ENCODE results near the gene TRAPPC10.

The TRAPPC10 gene

GRCh38 chr21:44028287-44028659, 16.2 kb downstream of the TRAPPC10 start:
- peaks cover 32% of the 10 kb centered on the region; the same call in 1 of the 2 replicates for H4K20me1 ChIP-seq (ENCODE audit: insufficient read depth)
- peaks cover 98% of the 10 kb centered on the region for H3K79me2 ChIP-seq (ENCODE audit: insufficient read depth, low read depth)

GRCh38 chr21:44029460-44030087, 17.5 kb downstream of the TRAPPC10 start:
- Histone ChIP-seq H3K4me3 (IDR thresholded peaks at IDR 0.05; ENCODE audit: insufficient read depth, low read depth, low read length) (no peak overlapping the region), H3K27me3 (ENCODE audit: insufficient read depth, low read depth) (no peaks in the 10 kb centered on the region), H3K4me1 (ENCODE audit: low read depth, poor library complexity, severe bottlenecking) (peaks cover 3% of the 10 kb centered on the region), H3K79me2 (ENCODE audit: insufficient read depth, low read depth) (peaks cover 86% of the 10 kb centered on the region), H3K27ac (no peak overlapping the region), H4K20me1 (ENCODE audit: insufficient read depth) (peaks cover 19% of the 10 kb centered on the region; the same call in 1 of the 2 replicates), H3K9ac (no peak overlapping the region), H3K4me2 (no peak overlapping the region), H2AFZ (ENCODE audit: low read depth) (no peak overlapping the region), H3K36me3 (ENCODE audit: insufficient read depth) (no peaks in the 10 kb centered on the region; the same call in 1 of the 2 replicates)
- TF ChIP-seq CTCF (conservative IDR thresholded peaks at IDR 0.05; ENCODE audit: low read depth, low read length): no peak

More at GRCh38 chr21:44028287-44028659, 16.2 kb downstream of the TRAPPC10 start:
- H3K27ac ChIP-seq: no peak overlapping the region
- no peak overlapping the region for H2AFZ ChIP-seq (ENCODE audit: low read depth)
- H3K4me2 ChIP-seq: no peak overlapping the region
- no peaks in the 10 kb centered on the region; the same call in 1 of the 2 replicates for H3K36me3 ChIP-seq (ENCODE audit: insufficient read depth)
- no peaks in the 10 kb centered on the region for H3K27me3 ChIP-seq (ENCODE audit: insufficient read depth, low read depth)
- H3K9ac ChIP-seq: no peak overlapping the region
- no peak overlapping the region for H3K4me3 ChIP-seq (IDR thresholded peaks at IDR 0.05; ENCODE audit: insufficient read depth, low read depth, low read length)
- H3K4me1 ChIP-seq (ENCODE audit: low read depth, poor library complexity, severe bottlenecking): peaks cover 14% of the 10 kb centered on the region
- no peak for TF ChIP-seq CTCF (conservative IDR thresholded peaks at IDR 0.05; ENCODE audit: low read depth, low read length)

GRCh38 chr21:44035244-44035643, 23.1 kb downstream of the TRAPPC10 start:
- Histone ChIP-seq H3K27me3 (ENCODE audit: insufficient read depth, low read depth) (no peaks in the 10 kb centered on the region), H3K4me3 (IDR thresholded peaks at IDR 0.05; ENCODE audit: insufficient read depth, low read depth, low read length) (no peak overlapping the region), H3K36me3 (ENCODE audit: insufficient read depth) (no peaks in the 10 kb centered on the region; the same call in 1 of the 2 replicates), H3K27ac (no peak overlapping the region), H3K9ac (no peak overlapping the region), H4K20me1 (ENCODE audit: insufficient read depth) (0 out of 2 replicates have a peak, but pooled peaks cover 3% of the 10 kb centered on the region), H3K4me1 (ENCODE audit: low read depth, poor library complexity, severe bottlenecking) (no peaks in the 10 kb centered on the region), H3K79me2 (ENCODE audit: insufficient read depth, low read depth) (peaks cover 30% of the 10 kb centered on the region), H3K4me2 (no peak overlapping the region), H2AFZ (ENCODE audit: low read depth) (no peak overlapping the region)
- no peak for TF ChIP-seq CTCF (conservative IDR thresholded peaks at IDR 0.05; ENCODE audit: low read depth, low read length)

- Histone ChIP-seq H4K20me1 (ENCODE audit: insufficient read depth) (no peaks in the 10 kb centered on the region), H3K79me2 (ENCODE audit: insufficient read depth, low read depth) (peaks cover 10% of the 10 kb centered on the region; the same call in 1 of the 2 replicates), H2AFZ (ENCODE audit: low read depth) (no peak overlapping the region), H3K36me3 (ENCODE audit: insufficient read depth) (no peaks in the 10 kb centered on the region; the same call in 1 of the 2 replicates), H3K4me2 (no peak overlapping the region), H3K4me1 (ENCODE audit: low read depth, poor library complexity, severe bottlenecking) (peaks cover 8% of the 10 kb centered on the region), H3K4me3 (IDR thresholded peaks at IDR 0.05; ENCODE audit: insufficient read depth, low read depth, low read length) (no peak overlapping the region), H3K9ac (no peak overlapping the region), H3K27ac (no peak overlapping the region), H3K27me3 (ENCODE audit: insufficient read depth, low read depth) (no peaks in the 10 kb centered on the region)
- TF ChIP-seq CTCF (conservative IDR thresholded peaks at IDR 0.05; ENCODE audit: low read depth, low read length): no peak
Measured at GRCh38 chr21:44038063-44038462, 26.0 kb downstream of the TRAPPC10 start.
